Measurements from ENCODE around the gene SLC5A9.
"Not testable (repeated sequence)": the region's sequence is repeated elsewhere in the genome, so short reads cannot be mapped to it uniquely, and the experiment has no call there.

Gene SLC5A9

GRCh38 chr1:48291421-48291820 is 68.9 kb downstream of the SLC5A9 start:
- in situ Hi-C loops (cut with HindIII; ENCODE audit: low sequenced_read_pairs): no loop called here
- no peak for TF ChIP-seq CTCF (IDR thresholded peaks at IDR 0.05; ENCODE audit: low read depth, low read length)

GRCh38 chr1:48292706-48293105 is 70.2 kb downstream of the SLC5A9 start:
- DNase-seq (ENCODE audit: low read depth, low spot score): no peak
- TF ChIP-seq CTCF (IDR thresholded peaks at IDR 0.05; ENCODE audit: low read depth, low read length): no peak
- no peak overlapping the region for H3K4me3 ChIP-seq (ENCODE audit: low read depth, low read length)
- in situ Hi-C loops (cut with HindIII; ENCODE audit: low sequenced_read_pairs): no loop called here

More at GRCh38 chr1:48291421-48291820, 68.9 kb downstream of the SLC5A9 start:
- DNase-seq (ENCODE audit: low read depth, low spot score): no peak
- no peak overlapping the region for H3K4me3 ChIP-seq (ENCODE audit: low read depth, low read length)

GRCh38 chr1:48294094-48294493 is 71.6 kb downstream of the SLC5A9 start:
- H3K4me3 ChIP-seq (ENCODE audit: low read depth, low read length); DNase-seq (ENCODE audit: low read depth, low spot score); in situ Hi-C loops (cut with HindIII; ENCODE audit: low sequenced_read_pairs): not testable (repeated sequence)

GRCh38 chr1:48294656-48295055 is 72.1 kb downstream of the SLC5A9 start:
- no peak for DNase-seq (ENCODE audit: low read depth, low spot score)
- no peak for TF ChIP-seq CTCF (IDR thresholded peaks at IDR 0.05; ENCODE audit: low read depth, low read length)
- in situ Hi-C loops (cut with HindIII; ENCODE audit: low sequenced_read_pairs): no loop called here
- H3K4me3 ChIP-seq (ENCODE audit: low read depth, low read length): no peak overlapping the region
